MCF 10A (cell line): ENCODE results near the gene AEBP1. TPM values are rescaled to one million over a fixed set of nuclear protein-coding genes. Genes with fewer than 3 reads are reported as not detected.

Experiments
- BruUV-seq: library from RNA; stranded (reverse); fragments of 400-500 nt; replicated peaks from 2 replicates; lab custom pipeline; 2021; lab: Mats Ljungman, UMichigan
- CTCF ChIA-PET: fragments of 300-600 bp; sonication (Branson Sonifier 250); formaldehyde crosslinking; extraction: SDS; loops from one replicate; lab custom pipeline; 2021; ENCODE audit warnings: antibody characterized with exemption, inconsistent platforms; lab: Yijun Ruan, JAX
- POLR2A ChIA-PET: fragments of 300-600, 350-650 bp; sonication (Branson Sonifier 250); formaldehyde crosslinking; extraction: SDS; loops from one replicate; lab custom pipeline; 2020; ENCODE audit warnings: antibody characterized with exemption, inconsistent platforms; lab: Yijun Ruan, JAX
- DNase-seq: peaks from one replicate; pipeline ENCODE4 v3.0.0-alpha.2; 2018; ENCODE audit not compliant: unreplicated experiment
- H3K27ac Mint-ChIP-seq: one replicate; pipeline ENCODE4 v1.8.0; 2022; ENCODE audit warnings: mild to moderate bottlenecking, low read depth, mixed read lengths; ENCODE audit not compliant: unreplicated experiment
- H3K27me3 Mint-ChIP-seq: one replicate; pipeline ENCODE4 v1.8.0; 2022; ENCODE audit warnings: mixed read lengths; ENCODE audit not compliant: insufficient read depth, unreplicated experiment
- H3K36me3 Mint-ChIP-seq: one replicate; pipeline ENCODE4 v1.8.0; 2022; ENCODE audit warnings: mild to moderate bottlenecking, moderate library complexity, mixed read lengths; ENCODE audit not compliant: insufficient read depth, unreplicated experiment
- H3K4me1 Mint-ChIP-seq: one replicate; pipeline ENCODE4 v1.8.0; 2022; ENCODE audit warnings: mixed read lengths; ENCODE audit not compliant: insufficient read depth, unreplicated experiment
- H3K4me3 Mint-ChIP-seq: one replicate; pipeline ENCODE4 v1.8.0; 2022; ENCODE audit warnings: mild to moderate bottlenecking, moderate library complexity, mixed read lengths; ENCODE audit not compliant: unreplicated experiment
- H3K9me3 Mint-ChIP-seq: one replicate; pipeline ENCODE4 v1.8.0; 2022; ENCODE audit warnings: mixed read lengths; ENCODE audit not compliant: unreplicated experiment
- CTCF ChIP-seq: fragments of 200-600 bp; IDR thresholded peaks from one replicate; pipeline ENCODE4 v1.8.0; 2022; ENCODE audit warnings: antibody characterized with exemption, mild to moderate bottlenecking; ENCODE audit not compliant: unreplicated experiment
- intact Hi-C: fragments of 100-400 bp; cut with micrococcal nuclease; formaldehyde crosslinking; loops from 2 replicates; pipeline ENCODE4 v1.14.1; 2022
- total RNA-seq: library from RNA; stranded (reverse); gene quantifications from 2 replicates; pipeline ENCODE4 v1.2.3, GENCODE V29; 2022

The AEBP1 gene
- total RNA-seq, 1 experiment from 2014 or later = not detected

- Mint-ChIP-seq H3K27me3 (no peaks in the 10 kb centered on the region), H3K4me3 (no peak overlapping the region), H3K9me3 (no peaks in the 10 kb centered on the region), H3K27ac (no peak overlapping the region), H3K4me1 (peaks cover 7% of the 10 kb centered on the region), H3K36me3 (peaks cover 27% of the 10 kb centered on the region)
- no peak for TF ChIP-seq CTCF
- intact Hi-C loops = no loop called here
- CTCF ChIA-PET = no interaction called here
- POLR2A ChIA-PET = interaction anchor here (0.8 to 1.5 kb wide), 6 partner anchors 8 to 376 kb away, joined by 3 to 5 read pairs (median 4); partner anchors contain the start of gene POLD2
- BruUV-seq = no TSS peak
- no peak for DNase-seq
Measured at GRCh38 chr7:44114586-44115310, 10.6 kb downstream of the AEBP1 start.

GRCh38 chr7:44116087-44116788 is 12.1 kb downstream of the AEBP1 start:
- POLR2A ChIA-PET = no interaction called here
- no peak for DNase-seq
- TF ChIP-seq CTCF = no peak
- peaks cover 40% of the 10 kb centered on the region for H3K36me3 Mint-ChIP-seq
- peaks cover 15% of the 10 kb centered on the region for H3K4me1 Mint-ChIP-seq
- CTCF ChIA-PET = interaction anchor here (0.7 kb wide), 1 partner anchor 1024 kb away, joined by 3 read pairs; no protein-coding TSS in a partner anchor
- no peak overlapping the region for H3K27ac Mint-ChIP-seq
- no peaks in the 10 kb centered on the region for H3K27me3 Mint-ChIP-seq
- H3K4me3 Mint-ChIP-seq = no peak overlapping the region
- H3K9me3 Mint-ChIP-seq = no peaks in the 10 kb centered on the region
- no TSS peak for BruUV-seq
- intact Hi-C loops = no loop called here

GRCh38 chr7:44116789-44117666 is 12.9 kb downstream of the AEBP1 start:
- no peak for DNase-seq
- no peak for TF ChIP-seq CTCF
- no peak overlapping the region for H3K4me3 Mint-ChIP-seq
- intact Hi-C loops = no loop called here
- peaks cover 34% of the 10 kb centered on the region for H3K36me3 Mint-ChIP-seq
- H3K4me1 Mint-ChIP-seq = peaks cover 18% of the 10 kb centered on the region
- no TSS peak for BruUV-seq
- ChIA-PET POLR2A (no interaction called here), CTCF (interaction anchor here (0.7 kb wide), 1 partner anchor 1023 kb away, joined by 3 read pairs; no protein-coding TSS in a partner anchor)
- no peaks in the 10 kb centered on the region for H3K27me3 Mint-ChIP-seq
- no peak overlapping the region for H3K27ac Mint-ChIP-seq
- H3K9me3 Mint-ChIP-seq = no peaks in the 10 kb centered on the region
